Naive B cell (primary cell): ENCODE measurements around the gene ZCCHC17. TPM values are rescaled to one million over a fixed set of nuclear protein-coding genes. Genes with fewer than 3 reads are reported as not detected.

ENCODE experiments used
- ATAC-seq, 2 donors: fragments of 150-1000 bp; cut with Tn5 transposase; 2 replicates each; pipeline ENCODE4 v1.10.0; 2021; ENCODE audit warnings: low read depth in 2 of 2, mild to moderate bottlenecking in 2 of 2, moderate library complexity in 2 of 2
- DNase-seq: peaks from one replicate; pipeline ENCODE4 v3.0.0; 2022
- H3K27ac Mint-ChIP-seq, 6 donors: one replicate each; pipeline ENCODE4 v1.8.0; 2020 to 2022; ENCODE audit warnings: mild to moderate bottlenecking in 6 of 6, mixed read lengths in 6 of 6, moderate library complexity in 5 of 6, inconsistent platforms in 2 of 6
- H3K27me3 Mint-ChIP-seq, 3 donors: one replicate each; pipeline ENCODE4 v1.8.0; 2021 to 2022; ENCODE audit warnings: mixed read lengths in 3 of 3, mild to moderate bottlenecking in 1 of 3
- H3K36me3 Mint-ChIP-seq, 2 donors: one replicate each; pipeline ENCODE4 v1.8.0; 2020 to 2022; ENCODE audit warnings: mixed read lengths in 2 of 2, inconsistent platforms in 1 of 2, mild to moderate bottlenecking in 1 of 2
- H3K4me1 Mint-ChIP-seq, 3 donors: one replicate each; pipeline ENCODE4 v1.8.0; 2020 to 2022; ENCODE audit warnings: mixed read lengths in 3 of 3, inconsistent platforms in 1 of 3, mild to moderate bottlenecking in 1 of 3, moderate library complexity in 1 of 3
- H3K4me3 Mint-ChIP-seq, 8 donors: one replicate each; pipeline ENCODE4 v1.8.0; 2020 to 2022; ENCODE audit warnings: mild to moderate bottlenecking in 8 of 8, mixed read lengths in 8 of 8, moderate library complexity in 8 of 8, inconsistent platforms in 2 of 8
- H3K9me3 Mint-ChIP-seq, 7 donors: one replicate each; pipeline ENCODE4 v1.8.0; 2020 to 2022; ENCODE audit warnings: mixed read lengths in 7 of 7, mild to moderate bottlenecking in 5 of 7, inconsistent platforms in 2 of 7, moderate library complexity in 1 of 7
- polyA plus RNA-seq, 6 donors: library from polyadenylated mRNA; unstranded; fragments of 300-500 nt; fragmentation: Illumina TruSeq; gene quantifications; one replicate each; pipeline ENCODE4 v1.2.3, GENCODE V29; 2021; ENCODE audit warnings: low read depth in 6 of 6

ZCCHC17 gene
- polyA plus RNA-seq, 6 donors from 2014 or later = 44.4 to 70.6 (median 50.6) TPM

- Mint-ChIP-seq H3K27ac (no peak overlapping the region), H3K36me3 (peaks cover 13 to 18% of the 10 kb centered on the region in 2 donors), H3K27me3 (no peaks in the 10 kb centered on the region), H3K9me3 (peaks cover 0 to 2% (median 0%) of the 10 kb centered on the region in 7 donors), H3K4me1 (peaks cover 0 to 3% (median 0%) of the 10 kb centered on the region in 3 donors), H3K4me3 (no peak overlapping the region)
- ATAC-seq (no peak), DNase-seq (no peak)
Measured at GRCh38 chr1:31324992-31325391, 28.2 kb downstream of the ZCCHC17 start.

- peak overlapping the region in 1 of 6 donors; percentile 34 for H3K27ac Mint-ChIP-seq
- H3K27me3 Mint-ChIP-seq = no peaks in the 10 kb centered on the region
- no peak overlapping the region for H3K4me3 Mint-ChIP-seq
Measured at GRCh38 chr1:31326461-31326860, 29.6 kb downstream of the ZCCHC17 start.

GRCh38 chr1:31327381-31327780 is 30.5 kb downstream of the ZCCHC17 start:
- Mint-ChIP-seq H3K4me1 (peaks cover 0 to 3% (median 1%) of the 10 kb centered on the region in 3 donors), H3K9me3 (no peaks in the 10 kb centered on the region), H3K27me3 (no peaks in the 10 kb centered on the region), H3K4me3 (no peak overlapping the region), H3K36me3 (peaks cover 0 to 6% of the 10 kb centered on the region in 2 donors), H3K27ac (peak overlapping the region in 1 of 6 donors; percentile 10)
- no peak for ATAC-seq
- no peak for DNase-seq

More at GRCh38 chr1:31326461-31326860, 29.6 kb downstream of the ZCCHC17 start:
- H3K4me1 Mint-ChIP-seq = peaks cover 0 to 3% (median 0%) of the 10 kb centered on the region in 3 donors
- H3K36me3 Mint-ChIP-seq = peaks cover 3 to 8% of the 10 kb centered on the region in 2 donors
- no peak for ATAC-seq
- DNase-seq = no peak
- H3K9me3 Mint-ChIP-seq = no peaks in the 10 kb centered on the region

GRCh38 chr1:31335007-31335406 is 38.2 kb downstream of the ZCCHC17 start:
- Mint-ChIP-seq H3K27ac (no peak overlapping the region), H3K27me3 (no peaks in the 10 kb centered on the region), H3K4me1 (peaks cover 7 to 9% (median 9%) of the 10 kb centered on the region in 3 donors), H3K4me3 (no peak overlapping the region), H3K9me3 (no peaks in the 10 kb centered on the region), H3K36me3 (peaks cover 0 to 17% of the 10 kb centered on the region in 2 donors)
- peak; percentile 6 for DNase-seq
- ATAC-seq = no peak

- peaks cover 0 to 14% of the 10 kb centered on the region in 2 donors for H3K36me3 Mint-ChIP-seq
- H3K4me1 Mint-ChIP-seq = peaks cover 7 to 9% (median 8%) of the 10 kb centered on the region in 3 donors
- ATAC-seq = no peak
- DNase-seq = no peak
- no peaks in the 10 kb centered on the region for H3K27me3 Mint-ChIP-seq
- H3K4me3 Mint-ChIP-seq = no peak overlapping the region
- no peaks in the 10 kb centered on the region for H3K9me3 Mint-ChIP-seq
- peak overlapping the region in 1 of 6 donors; percentile 30 for H3K27ac Mint-ChIP-seq
Measured at GRCh38 chr1:31336687-31337467, 40.0 kb downstream of the ZCCHC17 start.

GRCh38 chr1:31344503-31344902 is 47.7 kb downstream of the ZCCHC17 start:
- H3K9me3 Mint-ChIP-seq = no peaks in the 10 kb centered on the region
- H3K4me1 Mint-ChIP-seq = peaks cover 6 to 17% (median 6%) of the 10 kb centered on the region in 3 donors
- peak overlapping the region in 1 of 6 donors; percentile 83 for H3K27ac Mint-ChIP-seq
- peaks cover 29 to 34% of the 10 kb centered on the region in 2 donors for H3K36me3 Mint-ChIP-seq
- no peak for ATAC-seq
- peak overlapping the region in 1 of 8 donors; percentile 18 for H3K4me3 Mint-ChIP-seq
- no peaks in the 10 kb centered on the region for H3K27me3 Mint-ChIP-seq
- DNase-seq = no peak

- H3K9me3 Mint-ChIP-seq = no peaks in the 10 kb centered on the region
- no peaks in the 10 kb centered on the region for H3K27me3 Mint-ChIP-seq
- H3K4me3 Mint-ChIP-seq = no peak overlapping the region
- peak overlapping the region in 1 of 6 donors; percentile 23 for H3K27ac Mint-ChIP-seq
- DNase-seq = no peak
- no peak for ATAC-seq
- peaks cover 6 to 17% (median 6%) of the 10 kb centered on the region in 3 donors for H3K4me1 Mint-ChIP-seq
- H3K36me3 Mint-ChIP-seq = peaks cover 33 to 35% of the 10 kb centered on the region in 2 donors
Measured at GRCh38 chr1:31345635-31346034, 48.8 kb downstream of the ZCCHC17 start.

- no peak for DNase-seq
- ATAC-seq = no peak
- peaks cover 37 to 47% of the 10 kb centered on the region in 2 donors for H3K36me3 Mint-ChIP-seq
- no peak overlapping the region for H3K27ac Mint-ChIP-seq
- no peak overlapping the region for H3K4me3 Mint-ChIP-seq
- H3K9me3 Mint-ChIP-seq = no peaks in the 10 kb centered on the region
- H3K4me1 Mint-ChIP-seq = peaks cover 6 to 17% (median 6%) of the 10 kb centered on the region in 3 donors
- no peaks in the 10 kb centered on the region for H3K27me3 Mint-ChIP-seq
Measured at GRCh38 chr1:31346785-31347184, 50.0 kb downstream of the ZCCHC17 start.

GRCh38 chr1:31348449-31348848 is 51.6 kb downstream of the ZCCHC17 start:
- Mint-ChIP-seq H3K27ac (peak overlapping the region in 4 of 6 donors; percentile 9 to 62 (median 18)), H3K4me3 (no peak overlapping the region), H3K27me3 (no peaks in the 10 kb centered on the region), H3K36me3 (peaks cover 41 to 50% of the 10 kb centered on the region in 2 donors), H3K4me1 (peaks cover 6 to 13% (median 6%) of the 10 kb centered on the region in 3 donors), H3K9me3 (no peaks in the 10 kb centered on the region)
- DNase-seq (peak; percentile 14), ATAC-seq (peak; percentile 90 to 94)

- Mint-ChIP-seq H3K36me3 (peaks cover 48 to 52% of the 10 kb centered on the region in 2 donors), H3K9me3 (no peaks in the 10 kb centered on the region), H3K4me1 (no peaks in the 10 kb centered on the region), H3K4me3 (no peak overlapping the region), H3K27me3 (no peaks in the 10 kb centered on the region), H3K27ac (no peak overlapping the region)
- no peak for DNase-seq
- ATAC-seq = no peak
Measured at GRCh38 chr1:31354283-31354682, 57.5 kb downstream of the ZCCHC17 start.

GRCh38 chr1:31356427-31356826 is 59.6 kb downstream of the ZCCHC17 start:
- ATAC-seq = no peak
- H3K27ac Mint-ChIP-seq = no peak overlapping the region
- no peak for DNase-seq
- peaks cover 39 to 47% of the 10 kb centered on the region in 2 donors for H3K36me3 Mint-ChIP-seq
- H3K9me3 Mint-ChIP-seq = no peaks in the 10 kb centered on the region
- H3K27me3 Mint-ChIP-seq = no peaks in the 10 kb centered on the region
- H3K4me3 Mint-ChIP-seq = no peak overlapping the region
- peaks cover 0 to under 1% (median 0%) of the 10 kb centered on the region in 3 donors for H3K4me1 Mint-ChIP-seq

- ATAC-seq (no peak), DNase-seq (no peak)
- H3K4me1 Mint-ChIP-seq = peaks cover 0 to 2% (median 0%) of the 10 kb centered on the region in 3 donors
- peaks cover 32 to 34% of the 10 kb centered on the region in 2 donors for H3K36me3 Mint-ChIP-seq
- H3K27me3 Mint-ChIP-seq = no peaks in the 10 kb centered on the region
- H3K9me3 Mint-ChIP-seq = no peaks in the 10 kb centered on the region
- H3K27ac Mint-ChIP-seq = no peak overlapping the region
- no peak overlapping the region for H3K4me3 Mint-ChIP-seq
Measured at GRCh38 chr1:31361607-31362006, 64.8 kb downstream of the ZCCHC17 start.

- DNase-seq = no peak
- H3K27ac Mint-ChIP-seq = peak overlapping the region in 1 of 6 donors; percentile 30
- no peaks in the 10 kb centered on the region for H3K27me3 Mint-ChIP-seq
- no peaks in the 10 kb centered on the region for H3K9me3 Mint-ChIP-seq
- no peak overlapping the region for H3K4me3 Mint-ChIP-seq
- peaks cover 32 to 33% of the 10 kb centered on the region in 2 donors for H3K36me3 Mint-ChIP-seq
- no peak for ATAC-seq
- peaks cover 0 to 2% (median 0%) of the 10 kb centered on the region in 3 donors for H3K4me1 Mint-ChIP-seq
Measured at GRCh38 chr1:31362032-31362431, 65.2 kb downstream of the ZCCHC17 start.
